Endothelial cell (in vitro differentiated cells): Measurements from ENCODE around the gene CA5A. TPM values are rescaled to one million over a fixed set of nuclear protein-coding genes. Genes with fewer than 3 reads are reported as not detected.
"Not testable (repeated sequence)": the region's sequence is repeated elsewhere in the genome, so short reads cannot be mapped to it uniquely, and the experiment has no call there.

Experiments used
- DNase-seq: peaks from one replicate; pipeline ENCODE4 v3.0.0; 2021; ENCODE audit warnings: low spot score
- H3K27ac Mint-ChIP-seq: one replicate; pipeline ENCODE4 v1.8.0; 2021; ENCODE audit warnings: mixed read lengths, inconsistent platforms; ENCODE audit not compliant: unreplicated experiment
- H3K27me3 Mint-ChIP-seq: one replicate; pipeline ENCODE4 v1.8.0; 2021; ENCODE audit warnings: mild to moderate bottlenecking, moderate library complexity, mixed read lengths, inconsistent platforms; ENCODE audit not compliant: unreplicated experiment
- H3K36me3 Mint-ChIP-seq: one replicate; pipeline ENCODE4 v1.8.0; 2021; ENCODE audit warnings: mild to moderate bottlenecking, low read depth, mixed read lengths, inconsistent platforms; ENCODE audit not compliant: unreplicated experiment
- H3K4me1 Mint-ChIP-seq: one replicate; pipeline ENCODE4 v1.8.0; 2021; ENCODE audit warnings: mild to moderate bottlenecking, mixed read lengths, inconsistent platforms; ENCODE audit not compliant: unreplicated experiment
- H3K4me3 Mint-ChIP-seq: one replicate; pipeline ENCODE4 v1.8.0; 2021; ENCODE audit warnings: mild to moderate bottlenecking, mixed read lengths, inconsistent platforms; ENCODE audit not compliant: unreplicated experiment
- H3K9me3 Mint-ChIP-seq: one replicate; pipeline ENCODE4 v1.8.0; 2021; ENCODE audit warnings: mixed read lengths, inconsistent platforms; ENCODE audit not compliant: unreplicated experiment
- total RNA-seq: library from RNA; stranded (reverse); fragmentation: NEBNext Ultra II Directional; extraction: Animal tissue kit (Norgen Biotek cat#: 25700); gene quantifications from one replicate; pipeline ENCODE4 v1.2.1, GENCODE V29; 2021; ENCODE audit not compliant: unreplicated experiment
- TF ChIP-seq, protein P1 (sequence below): fragments of 200-600 bp; sonication (generic); IDR thresholded peaks from one replicate; pipeline ENCODE4 v1.5.0; 2021; ENCODE audit warnings: antibody characterized with exemption; ENCODE audit not compliant: unreplicated experiment

CA5A gene
- total RNA-seq, 1 donor from 2014 or later, result not detected

DNA sequence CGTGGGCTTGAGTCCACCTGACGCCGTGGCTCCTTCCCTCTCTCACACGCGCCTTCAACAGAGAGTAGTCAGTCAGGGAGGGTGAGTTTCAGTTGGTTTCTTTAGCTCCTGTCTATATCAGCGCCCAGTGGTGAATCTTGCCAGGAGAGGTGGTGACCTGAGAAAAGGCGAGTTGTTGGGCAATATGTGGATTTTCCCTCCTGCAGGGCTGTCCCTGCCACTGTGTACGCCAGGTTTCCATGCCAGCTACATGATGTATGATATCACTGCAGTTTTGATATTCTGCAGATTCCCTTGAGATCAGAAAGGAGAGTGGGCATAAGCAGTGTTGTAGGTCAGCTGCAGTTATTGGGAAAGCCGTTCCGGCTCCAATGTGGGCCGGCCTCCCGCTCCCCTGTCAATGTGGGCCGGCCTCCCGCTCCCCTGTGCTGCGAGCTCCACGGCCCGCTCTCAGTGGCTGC lies 46.3 kb upstream of the CA5A start:
- Mint-ChIP-seq H3K36me3 (peaks cover 33% of the 10 kb centered on the region), H3K27me3 (no peaks in the 10 kb centered on the region), H3K9me3 (no peaks in the 10 kb centered on the region), H3K27ac (no peak overlapping the region), H3K4me1 (no peaks in the 10 kb centered on the region), H3K4me3 (no peak overlapping the region)
- DNase-seq, result no peak
- TF ChIP-seq, protein P1, sequence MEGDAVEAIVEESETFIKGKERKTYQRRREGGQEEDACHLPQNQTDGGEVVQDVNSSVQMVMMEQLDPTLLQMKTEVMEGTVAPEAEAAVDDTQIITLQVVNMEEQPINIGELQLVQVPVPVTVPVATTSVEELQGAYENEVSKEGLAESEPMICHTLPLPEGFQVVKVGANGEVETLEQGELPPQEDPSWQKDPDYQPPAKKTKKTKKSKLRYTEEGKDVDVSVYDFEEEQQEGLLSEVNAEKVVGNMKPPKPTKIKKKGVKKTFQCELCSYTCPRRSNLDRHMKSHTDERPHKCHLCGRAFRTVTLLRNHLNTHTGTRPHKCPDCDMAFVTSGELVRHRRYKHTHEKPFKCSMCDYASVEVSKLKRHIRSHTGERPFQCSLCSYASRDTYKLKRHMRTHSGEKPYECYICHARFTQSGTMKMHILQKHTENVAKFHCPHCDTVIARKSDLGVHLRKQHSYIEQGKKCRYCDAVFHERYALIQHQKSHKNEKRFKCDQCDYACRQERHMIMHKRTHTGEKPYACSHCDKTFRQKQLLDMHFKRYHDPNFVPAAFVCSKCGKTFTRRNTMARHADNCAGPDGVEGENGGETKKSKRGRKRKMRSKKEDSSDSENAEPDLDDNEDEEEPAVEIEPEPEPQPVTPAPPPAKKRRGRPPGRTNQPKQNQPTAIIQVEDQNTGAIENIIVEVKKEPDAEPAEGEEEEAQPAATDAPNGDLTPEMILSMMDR, result no peak

DNA sequence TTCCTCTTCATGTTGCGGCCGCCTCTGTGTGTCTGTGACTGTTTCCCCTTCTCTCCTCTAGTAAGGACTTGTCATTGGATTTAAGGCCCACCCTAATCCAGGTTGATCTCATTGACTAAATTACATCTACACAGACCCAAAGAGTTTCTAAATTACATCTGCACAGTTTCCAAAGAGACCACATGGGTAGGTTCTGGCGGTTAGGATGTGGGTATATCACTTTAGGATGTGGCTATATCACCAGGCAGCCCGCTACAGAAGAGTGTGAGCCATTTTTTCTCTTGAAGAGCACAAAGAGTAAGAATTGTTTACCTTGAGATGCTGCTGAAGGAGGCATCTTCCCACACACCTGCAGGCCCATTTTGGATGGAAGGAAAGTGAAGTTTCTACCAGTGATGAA lies 45.0 kb upstream of the CA5A start:
- H3K27me3 Mint-ChIP-seq, H3K4me1 Mint-ChIP-seq, H3K27ac Mint-ChIP-seq, H3K4me3 Mint-ChIP-seq, DNase-seq, H3K9me3 Mint-ChIP-seq: not testable (repeated sequence)
- peaks cover 37% of the 10 kb centered on the region for H3K36me3 Mint-ChIP-seq

DNA sequence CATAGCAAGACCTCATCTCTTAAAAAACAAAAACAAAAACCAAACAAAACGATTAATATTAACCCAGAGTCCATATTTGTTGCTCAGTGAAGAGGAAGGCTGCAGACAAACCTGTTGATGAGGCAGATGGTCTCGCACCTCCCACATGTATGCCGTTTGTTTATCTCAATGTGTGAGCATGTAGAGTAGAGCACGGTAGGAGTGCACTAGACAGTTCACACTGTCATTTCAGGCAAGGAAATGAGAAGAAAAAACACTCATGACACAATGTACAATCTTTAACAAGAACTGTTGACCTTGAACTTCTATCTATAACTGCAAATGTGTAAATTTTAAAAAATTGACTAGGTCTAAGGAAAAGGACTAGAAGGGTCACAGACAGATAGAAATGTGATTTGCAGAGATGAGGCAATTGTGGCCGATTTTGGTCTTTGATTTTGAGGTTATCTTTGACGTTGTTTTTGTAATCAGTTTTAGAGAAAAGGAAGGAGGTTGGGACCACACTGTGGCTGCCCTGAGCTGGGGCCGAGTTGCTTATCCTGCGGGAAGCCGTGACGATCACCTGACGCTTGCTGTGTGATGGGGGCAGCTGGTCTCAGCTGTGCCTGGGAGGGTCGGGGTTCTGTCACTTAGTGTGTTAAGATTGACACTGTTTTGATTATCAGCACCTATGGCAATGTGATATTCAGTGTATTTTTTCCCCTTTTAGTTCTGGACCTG lies 43.7 kb upstream of the CA5A start:
- not testable (repeated sequence) for DNase-seq, H3K9me3 Mint-ChIP-seq, H3K27me3 Mint-ChIP-seq, H3K27ac Mint-ChIP-seq, H3K4me1 Mint-ChIP-seq, H3K4me3 Mint-ChIP-seq
- H3K36me3 Mint-ChIP-seq, result peaks cover 37% of the 10 kb centered on the region

DNA sequence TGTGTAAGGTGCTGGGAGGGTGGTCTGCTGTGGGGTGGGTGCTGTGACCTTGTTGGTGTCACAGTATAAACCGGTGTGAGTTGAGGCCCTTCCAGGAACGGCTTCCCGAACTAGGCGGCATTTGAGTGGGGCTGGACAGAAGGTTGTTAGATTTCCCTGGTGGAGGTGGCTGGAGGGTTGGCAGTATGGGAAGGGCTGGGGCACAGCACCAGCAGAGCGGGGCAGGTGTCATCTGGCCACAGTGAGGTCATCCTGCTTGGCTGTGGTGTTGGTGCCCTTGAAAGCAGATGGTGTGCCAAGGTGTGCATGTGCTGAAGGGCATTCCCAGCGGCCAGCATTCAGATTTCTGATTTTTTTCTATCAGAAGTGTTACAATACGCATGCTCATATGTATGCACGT lies 43.0 kb upstream of the CA5A start:
- no peak for DNase-seq
- TF ChIP-seq, protein P1, result no peak
- peaks cover 2% of the 10 kb centered on the region for H3K4me1 Mint-ChIP-seq
- no peaks in the 10 kb centered on the region for H3K9me3 Mint-ChIP-seq
- H3K27ac Mint-ChIP-seq, result no peak overlapping the region
- H3K27me3 Mint-ChIP-seq, result no peaks in the 10 kb centered on the region
- H3K36me3 Mint-ChIP-seq, result peaks cover 36% of the 10 kb centered on the region
- H3K4me3 Mint-ChIP-seq, result no peak overlapping the region

DNA sequence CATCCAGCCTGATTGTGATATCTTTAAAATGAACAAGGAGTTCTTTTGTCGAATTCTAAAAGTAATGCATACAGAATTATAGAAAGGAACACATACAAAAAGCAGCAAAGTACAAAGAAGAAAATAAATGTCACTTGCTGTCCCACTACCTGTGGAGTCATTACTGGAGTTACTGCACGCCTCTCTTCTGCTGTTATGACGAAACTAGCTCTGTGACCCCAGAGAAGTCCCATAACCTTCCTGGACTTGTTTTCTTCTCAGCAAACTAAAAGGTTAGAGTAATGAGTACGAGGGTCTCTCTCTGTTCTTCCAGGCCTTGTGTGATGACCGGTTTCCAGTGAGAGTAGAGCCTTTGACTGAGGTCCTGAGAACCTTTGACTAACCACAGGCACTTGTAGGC lies 41.8 kb upstream of the CA5A start:
- DNase-seq, result no peak
- H3K27ac Mint-ChIP-seq, result no peak overlapping the region
- no peaks in the 10 kb centered on the region for H3K9me3 Mint-ChIP-seq
- TF ChIP-seq, protein P1, result no peak
- H3K27me3 Mint-ChIP-seq, result no peaks in the 10 kb centered on the region
- peaks cover 5% of the 10 kb centered on the region for H3K4me1 Mint-ChIP-seq
- H3K4me3 Mint-ChIP-seq, result no peak overlapping the region
- H3K36me3 Mint-ChIP-seq, result peaks cover 36% of the 10 kb centered on the region

DNA sequence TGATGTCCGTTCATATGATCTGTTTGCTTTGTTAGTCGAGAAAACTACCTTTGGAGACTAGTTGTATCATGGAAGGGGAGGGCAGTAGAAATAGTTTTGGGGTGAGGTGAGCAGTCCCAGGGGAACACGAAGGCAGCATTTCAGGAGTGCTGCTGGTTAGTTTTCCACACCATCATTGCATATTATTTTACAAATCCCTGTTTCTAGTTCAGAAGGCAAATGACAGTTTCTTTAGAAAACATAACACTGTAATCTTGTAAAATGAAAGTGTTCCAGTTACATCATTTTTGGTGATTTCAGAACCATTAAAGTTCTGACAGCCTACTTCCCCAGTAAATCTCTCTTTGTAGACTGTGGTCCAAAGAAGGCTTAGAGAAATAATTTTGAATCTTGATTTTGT lies 40.3 kb upstream of the CA5A start:
- H3K4me1 Mint-ChIP-seq, result peaks cover 5% of the 10 kb centered on the region
- H3K4me3 Mint-ChIP-seq, result no peak overlapping the region
- DNase-seq, result no peak
- no peaks in the 10 kb centered on the region for H3K27me3 Mint-ChIP-seq
- no peak overlapping the region for H3K27ac Mint-ChIP-seq
- no peaks in the 10 kb centered on the region for H3K9me3 Mint-ChIP-seq
- peaks cover 36% of the 10 kb centered on the region for H3K36me3 Mint-ChIP-seq
- TF ChIP-seq, protein P1, result no peak
